Ishikawa (cell line): Measurements from ENCODE around the gene TMEM144.

Source experiments
- EGR1 ChIP-seq: IDR thresholded peaks from 2 replicates; pipeline ENCODE4 v1.6.1; 2012
- EP300 ChIP-seq: IDR thresholded peaks from 2 replicates; pipeline ENCODE4 v1.6.1; 2012; ENCODE audit warnings: borderline replicate concordance
- RAD21 ChIP-seq: IDR thresholded peaks from 2 replicates; pipeline ENCODE4 v1.6.1; 2012; ENCODE audit warnings: low read depth
- YY1 ChIP-seq: IDR thresholded peaks from 2 replicates; pipeline ENCODE4 v1.6.1; 2012; ENCODE audit warnings: low read depth

DNA sequence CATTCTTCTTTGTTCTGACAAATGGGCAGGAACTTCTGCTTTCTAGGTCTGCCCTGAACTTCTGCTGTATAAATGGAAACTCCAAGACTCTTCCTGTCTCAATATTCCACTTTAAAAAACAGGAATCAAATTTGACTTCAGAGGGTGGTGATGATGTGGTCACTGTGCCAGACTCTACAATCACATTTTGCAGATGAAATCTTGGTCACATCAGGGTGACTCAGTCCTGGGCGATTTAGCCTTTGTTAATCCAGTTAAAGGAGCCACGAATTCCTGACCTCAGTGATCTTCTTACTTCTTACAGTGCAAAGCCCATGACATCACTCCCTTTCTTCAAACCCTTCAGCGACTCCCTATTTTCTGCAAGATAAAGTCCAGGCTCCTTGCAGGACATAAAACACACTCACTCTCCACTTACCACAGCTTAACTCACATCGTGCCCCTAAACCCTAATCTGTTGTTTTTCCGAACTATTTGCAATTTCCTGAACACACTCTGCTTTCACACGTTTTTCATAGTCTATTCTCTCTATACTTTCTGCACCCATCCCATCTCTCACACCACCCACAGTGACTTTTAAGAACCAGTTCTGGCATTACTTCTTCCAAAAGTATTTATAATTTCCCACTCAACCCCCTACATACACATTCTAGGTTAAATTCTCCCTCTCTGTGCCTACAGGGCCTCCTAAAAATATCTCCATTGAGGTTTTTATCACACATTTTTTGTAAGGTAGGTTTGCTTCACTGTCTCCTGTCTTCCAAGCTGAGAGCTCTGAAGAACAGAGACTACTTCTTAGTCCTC lies 48.5 kb upstream of the TMEM144 start:
- no peak for TF ChIP-seq EP300
- TF ChIP-seq YY1 = no peak
- no peak for TF ChIP-seq RAD21
- no peak for TF ChIP-seq EGR1
